HG03571 (cell line): ENCODE data around the gene GPX8.

Experiments
- ATAC-seq: cut with Tn5 transposase; IDR thresholded peaks from one replicate; pipeline ENCODE4 v1.9.1; 2021; ENCODE audit not compliant: unreplicated experiment

GPX8 gene

DNA sequence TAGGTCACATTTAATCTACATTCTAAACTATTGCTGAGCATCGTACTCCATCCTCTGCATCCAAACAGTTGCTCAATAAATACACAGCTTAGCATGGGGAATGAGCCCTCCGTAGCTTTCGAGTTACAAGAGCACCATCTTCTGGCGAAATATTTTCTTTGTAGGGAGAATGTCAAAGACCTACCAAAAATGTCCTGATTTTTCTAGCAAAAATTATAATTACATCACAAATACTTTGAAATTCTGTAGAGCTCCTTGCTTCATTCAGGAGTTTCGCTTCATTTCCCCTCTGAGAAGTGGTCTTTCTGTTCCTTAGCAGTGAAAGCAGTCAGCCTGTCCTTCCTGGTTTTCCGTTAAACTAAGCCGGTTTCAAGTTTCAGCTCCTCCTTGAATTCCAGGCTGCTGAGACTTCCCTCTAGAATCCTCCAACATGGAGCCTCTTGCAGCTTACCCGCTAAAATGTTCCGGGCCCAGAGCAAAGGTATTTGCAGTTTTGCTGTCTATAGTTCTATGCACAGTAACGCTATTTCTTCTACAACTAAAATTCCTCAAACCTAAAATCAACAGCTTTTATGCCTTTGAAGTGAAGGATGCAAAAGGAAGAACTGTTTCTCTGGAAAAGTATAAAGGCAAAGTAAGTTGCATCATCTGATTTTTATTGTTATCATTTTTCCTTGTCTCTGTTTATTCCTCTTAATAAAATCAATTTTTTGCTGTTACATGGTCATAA lies at the start of gene GPX8:
TSS of gene GPX8 (plus strand) at position 409 of the 730 bp plus-strand sequence. CDS start at position 431, 22 bp downstream.
- ATAC-seq = no peak

- ATAC-seq = no peak
Observed at GRCh38 chr5:55110217-55110616, 49.8 kb upstream of the GPX8 start.

DNA sequence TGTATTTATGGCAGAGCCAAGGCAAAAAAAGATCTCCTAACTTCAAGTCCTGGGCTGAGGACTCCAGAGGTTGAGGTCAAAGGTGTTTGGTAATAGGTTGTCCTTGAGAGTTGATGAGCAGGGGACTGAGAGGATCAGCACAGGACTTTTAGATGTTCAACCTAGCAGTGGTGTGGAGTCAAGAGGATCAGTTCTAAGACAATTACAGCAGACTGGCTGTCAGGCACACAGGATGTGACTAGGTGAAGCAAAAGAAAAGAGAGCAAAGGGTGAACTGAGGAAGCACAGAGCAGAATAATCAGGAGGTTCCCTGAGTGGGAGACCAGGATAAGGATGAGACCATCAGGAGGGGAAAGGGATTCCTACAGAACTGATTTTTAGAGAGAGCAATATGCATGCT lies 46.6 kb upstream of the GPX8 start:
- no peak for ATAC-seq

GRCh38 chr5:55114061-55114460 lies 45.9 kb upstream of the GPX8 start:
- no peak for ATAC-seq

- ATAC-seq = no peak
Observed at GRCh38 chr5:55123365-55123764, 36.6 kb upstream of the GPX8 start.

DNA sequence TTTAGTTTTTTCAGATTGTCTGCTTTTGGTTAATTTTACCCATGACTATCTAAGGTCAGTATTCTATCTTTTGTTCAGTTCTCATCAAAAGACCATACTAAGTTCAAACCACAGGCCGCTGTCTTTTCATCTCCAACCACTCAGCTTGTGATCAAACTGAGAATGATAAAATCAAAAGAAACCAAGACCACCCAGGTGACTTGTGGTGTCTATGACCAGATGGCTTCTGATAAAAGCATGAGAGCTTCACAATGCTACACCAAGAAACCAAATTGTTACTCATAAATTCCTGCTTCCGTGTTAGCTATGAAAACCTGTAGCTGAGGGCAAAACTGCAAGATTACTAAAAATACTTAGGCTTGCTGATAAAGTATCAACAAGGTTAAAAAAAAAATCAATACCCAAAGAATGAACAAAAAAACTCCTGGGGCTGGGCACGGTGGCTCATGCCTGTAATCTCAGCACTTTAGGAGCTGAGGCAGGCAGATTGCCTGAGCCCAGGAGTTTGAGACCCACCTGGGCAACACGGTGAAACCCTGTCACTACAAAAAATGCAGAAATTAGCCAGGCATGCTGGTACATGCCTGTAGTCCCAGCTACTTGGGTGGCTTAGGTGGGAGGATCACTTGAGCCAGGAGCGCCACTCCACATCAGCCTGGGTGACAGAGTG lies 25.8 kb upstream of the GPX8 start:
- ATAC-seq = no peak

DNA sequence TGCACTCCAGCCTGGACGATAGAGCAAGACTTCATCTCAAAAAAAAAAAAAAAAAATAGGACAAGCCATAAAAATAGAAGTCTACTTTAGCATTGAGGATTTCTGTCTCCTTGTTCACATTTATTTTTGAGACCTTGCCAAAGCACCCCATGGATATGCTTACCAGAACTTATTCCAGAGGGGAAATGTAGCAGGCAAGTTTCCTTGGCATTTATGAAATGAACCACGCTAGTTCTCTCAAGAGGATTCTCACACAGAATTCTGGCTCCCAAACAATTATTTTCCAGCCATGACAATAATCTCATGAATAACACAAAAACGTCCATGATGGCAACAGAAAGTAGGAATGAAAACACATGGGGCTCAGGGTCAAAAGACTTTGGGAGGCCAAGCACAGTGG lies 23.4 kb upstream of the GPX8 start:
- no peak for ATAC-seq

DNA sequence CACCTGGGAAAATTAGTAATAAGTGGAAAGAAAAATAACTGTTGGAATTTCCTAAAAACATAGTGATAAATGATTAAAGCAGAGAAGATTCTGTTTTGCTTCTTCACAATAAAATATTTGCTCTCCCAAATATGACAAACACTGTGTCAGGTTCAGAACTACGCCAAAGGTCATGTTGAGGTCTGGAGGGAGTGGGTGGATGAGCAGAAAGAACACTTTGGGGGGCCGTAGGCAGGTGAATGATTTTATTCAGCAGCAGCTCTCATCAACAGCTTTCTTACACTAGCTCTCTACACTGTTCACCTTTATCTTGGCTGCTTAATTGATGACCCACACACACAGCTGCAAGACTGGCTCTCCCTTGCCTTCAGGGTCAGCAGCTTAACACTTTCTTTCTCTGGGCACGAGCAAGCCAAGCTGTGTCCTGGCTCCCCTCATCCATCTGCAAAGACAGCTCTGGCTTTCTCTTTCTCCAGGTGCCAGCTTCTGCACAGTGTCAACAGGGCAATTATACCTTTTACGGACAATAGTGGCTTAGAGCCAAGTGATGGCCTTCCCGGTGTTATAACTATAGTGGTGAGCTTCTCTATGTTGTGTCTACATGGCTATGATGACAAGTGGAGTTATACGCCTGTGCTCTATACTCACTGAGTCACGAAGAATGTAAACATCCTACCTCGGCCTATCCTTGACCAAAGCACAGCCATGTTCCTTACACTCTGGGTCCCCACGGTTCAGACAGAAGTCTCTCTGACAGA lies 18.9 kb upstream of the GPX8 start:
- no peak for ATAC-seq

DNA sequence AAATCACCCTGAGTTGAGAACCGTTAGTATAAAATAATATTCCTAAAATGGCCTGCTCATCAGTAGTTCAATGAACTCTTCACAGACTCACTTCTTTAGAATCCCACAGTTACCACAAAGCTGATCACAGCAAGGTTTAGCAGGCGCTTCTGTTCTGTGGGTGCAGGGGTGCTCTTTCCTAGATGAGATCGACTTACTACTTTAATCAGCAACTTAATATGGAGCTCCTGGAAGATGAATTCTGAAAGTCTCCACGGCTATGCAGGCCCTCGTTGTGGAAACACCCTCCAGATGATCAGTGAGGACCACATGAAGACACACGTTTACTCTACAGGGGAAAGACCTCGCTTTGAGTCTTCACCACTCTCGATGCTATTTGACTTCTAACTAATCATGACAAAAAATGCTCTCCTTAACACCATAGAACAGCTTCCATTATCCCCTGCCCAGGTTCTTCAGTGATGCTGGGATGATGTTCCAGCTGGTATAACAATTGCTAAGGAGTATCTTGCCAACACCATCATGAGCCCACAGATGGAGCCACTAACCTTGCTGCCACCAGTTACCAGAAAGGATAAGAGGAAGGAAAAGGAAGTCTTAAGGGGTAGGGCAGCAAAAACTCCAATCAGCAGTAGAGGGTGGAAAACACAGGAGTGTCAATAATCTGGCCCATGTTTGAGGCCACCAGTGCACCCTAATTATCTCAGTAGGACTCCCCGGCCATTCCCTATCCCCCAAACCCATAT lies 17.9 kb upstream of the GPX8 start:
- no peak for ATAC-seq

- ATAC-seq = no peak
Observed at GRCh38 chr5:55143624-55144023, 16.3 kb upstream of the GPX8 start.

GRCh38 chr5:55146080-55146479 lies 13.9 kb upstream of the GPX8 start:
- ATAC-seq = no peak

DNA sequence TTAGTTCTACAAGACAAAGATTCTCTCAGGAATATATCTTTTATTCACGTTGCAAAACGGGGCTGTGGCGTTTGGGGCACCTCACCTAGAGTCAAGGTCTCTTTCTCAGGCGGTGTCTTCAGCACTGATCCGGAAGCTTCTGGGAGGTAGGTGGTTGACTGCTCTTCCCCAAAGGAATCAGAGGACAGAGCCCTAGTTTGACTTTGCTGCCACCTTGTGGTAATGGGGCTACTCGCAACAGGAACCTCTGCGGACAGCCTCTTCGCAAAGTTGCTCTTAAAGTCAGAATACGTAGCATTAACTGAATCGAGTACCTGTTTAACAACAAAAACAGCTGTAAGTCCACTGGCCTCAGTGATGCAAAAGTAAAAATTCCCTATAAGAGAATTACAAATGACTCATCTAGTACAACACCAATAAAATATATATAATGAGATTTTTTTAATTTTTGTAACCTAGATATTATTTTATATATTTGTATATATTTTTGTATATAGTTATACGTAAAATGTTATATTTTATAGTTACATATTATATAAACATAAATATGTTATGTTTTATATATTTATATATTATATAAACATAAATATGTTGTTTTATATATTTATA lies 13.3 kb upstream of the GPX8 start:
- ATAC-seq = peak; percentile 82

GRCh38 chr5:55149308-55149795 lies 10.6 kb upstream of the GPX8 start:
- no peak for ATAC-seq

GRCh38 chr5:55151923-55152842 lies 7.8 kb upstream of the GPX8 start:
- no peak for ATAC-seq

DNA sequence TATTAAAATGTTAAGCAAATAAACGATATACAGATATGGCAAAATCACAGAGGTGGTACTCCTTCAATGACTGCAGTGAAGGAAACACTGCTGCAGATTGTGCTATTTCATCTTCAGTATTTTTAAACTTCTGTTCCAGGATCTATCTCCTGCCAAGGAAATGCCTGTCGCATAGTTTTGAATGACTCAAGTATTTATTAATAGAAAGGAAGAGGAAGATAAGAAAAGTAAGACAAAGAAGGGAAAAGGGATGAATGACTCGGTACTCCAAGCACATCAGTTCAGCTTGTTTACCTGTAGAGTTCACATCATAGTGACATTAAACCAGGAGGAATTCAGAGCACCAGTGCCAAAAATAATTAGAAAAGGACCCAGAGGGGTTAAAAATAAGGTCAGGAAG lies 5.1 kb upstream of the GPX8 start:
- no peak for ATAC-seq

DNA sequence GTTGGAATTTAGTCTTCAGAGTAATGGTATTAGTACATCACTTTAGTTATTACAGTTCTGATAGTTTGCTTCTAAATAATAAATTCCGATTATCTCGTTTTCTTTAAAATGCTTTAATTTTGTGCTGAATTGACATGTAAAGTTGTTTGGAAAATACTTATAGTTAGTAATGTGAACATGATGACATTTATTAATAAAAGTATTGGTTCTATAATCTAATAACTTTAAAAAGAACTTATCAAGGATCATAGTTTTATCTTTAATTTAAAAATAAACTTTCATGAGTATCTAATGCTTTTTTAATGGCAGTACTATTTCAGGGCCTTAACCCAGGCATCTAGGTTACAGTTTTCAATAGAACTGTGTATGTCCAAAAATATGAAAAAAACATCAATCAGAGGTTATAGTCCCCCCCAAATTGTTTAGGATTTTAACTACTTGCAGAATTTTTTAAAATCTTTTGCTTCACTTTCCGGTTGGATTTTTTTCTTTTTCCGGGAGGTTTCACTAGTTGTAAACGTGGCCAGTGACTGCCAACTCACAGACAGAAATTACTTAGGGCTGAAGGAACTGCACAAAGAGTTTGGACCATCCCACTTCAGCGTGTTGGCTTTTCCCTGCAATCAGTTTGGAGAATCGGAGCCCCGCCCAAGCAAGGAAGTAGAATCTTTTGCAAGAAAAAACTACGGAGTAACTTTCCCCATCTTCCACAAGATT lies 680 bp downstream of the GPX8 start:
- no peak for ATAC-seq

- no peak for ATAC-seq
Observed at GRCh38 chr5:55162666-55163065, 2.7 kb downstream of the GPX8 start.

- ATAC-seq = no peak
Observed at GRCh38 chr5:55171471-55171870, 11.5 kb downstream of the GPX8 start.
